ENCODE data around the gene NUP85. TPM values are rescaled to one million over a fixed set of nuclear protein-coding genes. Genes with fewer than 3 reads are reported as not detected.

Gene NUP85
- polyA plus RNA-seq, 1 donor from 2014 or later = 84.1 TPM

GRCh38 chr17:75241143-75241430 lies 35.6 kb downstream of the NUP85 start:
- H3K36me3 ChIP-seq (ENCODE audit: insufficient read depth, low read length) = no peaks in the 10 kb centered on the region
- no peaks in the 10 kb centered on the region for H3K27me3 ChIP-seq (ENCODE audit: insufficient read depth, low read depth, low read length)
- no peaks in the 10 kb centered on the region for H3K79me2 ChIP-seq (replicated peaks; ENCODE audit: insufficient read depth, low read length)
- no peak for TF ChIP-seq EZH2 (IDR thresholded peaks at IDR 0.05; ENCODE audit: borderline replicate concordance, insufficient read depth, low read length, poor library complexity, severe bottlenecking)
- TF ChIP-seq EP300 (conservative IDR thresholded peaks at IDR 0.05; ENCODE audit: poor library complexity, severe bottlenecking) = no peak
- TF ChIP-seq CTCF (IDR thresholded peaks at IDR 0.05; ENCODE audit: poor library complexity, severe bottlenecking) = no peak
- no peak for TF ChIP-seq TAF1 (IDR thresholded peaks at IDR 0.05; ENCODE audit: low read depth)
- TF ChIP-seq REST (IDR thresholded peaks at IDR 0.05; ENCODE audit: borderline replicate concordance) = no peak
- no peak for TF ChIP-seq POLR2AphosphoS5 (IDR thresholded peaks at IDR 0.05)
- no peak for TF ChIP-seq SMC3 (conservative IDR thresholded peaks at IDR 0.05; ENCODE audit: poor library complexity)
- no peak for TF ChIP-seq MXI1 (conservative IDR thresholded peaks at IDR 0.05; ENCODE audit: poor library complexity, severe bottlenecking)
- no peak for TF ChIP-seq RAD21 (conservative IDR thresholded peaks at IDR 0.05)
- H3K9ac ChIP-seq (ENCODE audit: low read length) = no peak overlapping the region
- H3K4me3 ChIP-seq (ENCODE audit: low read length) = no peak overlapping the region
- no peaks in the 10 kb centered on the region for H4K20me1 ChIP-seq (ENCODE audit: insufficient read depth)
- H3K9me2 ChIP-seq (ENCODE audit: insufficient read depth, low read length) = no peaks in the 10 kb centered on the region
- H3K4me2 ChIP-seq (ENCODE audit: low read length) = no peak overlapping the region
- no peak overlapping the region for H2AFZ ChIP-seq (ENCODE audit: low read depth, low read length)
- no peaks in the 10 kb centered on the region for H3K9me3 ChIP-seq (ENCODE audit: low read length)
- H3K27ac ChIP-seq (ENCODE audit: low read length) = no peak overlapping the region
- no peaks in the 10 kb centered on the region for H3F3A ChIP-seq (ENCODE audit: insufficient read depth, low read length, poor library complexity, severe bottlenecking)

- H3F3A ChIP-seq (ENCODE audit: insufficient read depth, low read length, poor library complexity, severe bottlenecking) = no peaks in the 10 kb centered on the region
- no peaks in the 10 kb centered on the region for H3K9me3 ChIP-seq (ENCODE audit: low read length)
- no peak overlapping the region for H2AFZ ChIP-seq (ENCODE audit: low read depth, low read length)
- H3K36me3 ChIP-seq (ENCODE audit: insufficient read depth, low read length) = no peaks in the 10 kb centered on the region
- no peaks in the 10 kb centered on the region for H3K27me3 ChIP-seq (ENCODE audit: insufficient read depth, low read depth, low read length)
- H3K4me3 ChIP-seq (ENCODE audit: low read length) = no peak overlapping the region
- H3K79me2 ChIP-seq (replicated peaks; ENCODE audit: insufficient read depth, low read length) = no peaks in the 10 kb centered on the region
- no peak overlapping the region for H3K9ac ChIP-seq (ENCODE audit: low read length)
- no peak overlapping the region for H3K27ac ChIP-seq (ENCODE audit: low read length)
- no peak for TF ChIP-seq TAF1 (IDR thresholded peaks at IDR 0.05; ENCODE audit: low read depth)
- TF ChIP-seq CTCF (IDR thresholded peaks at IDR 0.05; ENCODE audit: poor library complexity, severe bottlenecking) = no peak
- no peak for TF ChIP-seq SMC3 (conservative IDR thresholded peaks at IDR 0.05; ENCODE audit: poor library complexity)
- H3K4me2 ChIP-seq (ENCODE audit: low read length) = no peak overlapping the region
- no peaks in the 10 kb centered on the region for H4K20me1 ChIP-seq (ENCODE audit: insufficient read depth)
- H3K9me2 ChIP-seq (ENCODE audit: insufficient read depth, low read length) = no peaks in the 10 kb centered on the region
Measured at GRCh38 chr17:75241502-75241901, 36.0 kb downstream of the NUP85 start.
